Keratinocyte (primary cell): ENCODE data around the gene CD207.
"Not testable (repeated sequence)": the region's sequence is repeated elsewhere in the genome, so short reads cannot be mapped to it uniquely, and the experiment has no call there.

Experiments used
- CTCF ChIP-seq, 3 experiments: IDR thresholded peaks in 1 of 3; conservative IDR thresholded peaks in 1 of 3; optimal IDR thresholded peaks in 1 of 3; 2 replicates in 2 of 3; 3 replicates in 1 of 3; pipeline versions ENCODE3 to v1.5.1; 2011; ENCODE audit warnings: low read length in 3 of 3, mild to moderate bottlenecking in 3 of 3, moderate library complexity in 2 of 3, control low read depth in 1 of 3, inconsistent platforms in 1 of 3; ENCODE audit not compliant: insufficient read depth in 2 of 3; ENCODE audit errors: extremely low read depth in 1 of 3
- EZH2 ChIP-seq: IDR thresholded peaks from one replicate; pipeline ENCODE4 v1.6.1; 2012; ENCODE audit warnings: inconsistent platforms, mild to moderate bottlenecking, low read length, moderate library complexity

GRCh38 chr2:70876138-70876537 is 40.5 kb upstream of the CD207 start:
- TF ChIP-seq CTCF (optimal IDR thresholded peaks at IDR 0.05 in 1 of 3, IDR thresholded peaks at IDR 0.05 in 1 of 3, conservative IDR thresholded peaks at IDR 0.05 in 1 of 3; ENCODE audit: extremely low read depth in 1 of 3, insufficient read depth in 2 of 3, low read length in 3 of 3); EZH2: not testable (repeated sequence)
